ENCODE measurements around the gene HNF4A.
"Not testable (repeated sequence)": the region's sequence is repeated elsewhere in the genome, so short reads cannot be mapped to it uniquely, and the experiment has no call there.

The HNF4A gene

GRCh38 chr20:44467289-44467883 is 111.9 kb downstream of the HNF4A start:
- DNase-seq (ENCODE audit: low read depth): no peak
- TF ChIP-seq POLR2A (IDR thresholded peaks at IDR 0.05; ENCODE audit: extremely low read depth, insufficient read length) (no peak), MYC (IDR thresholded peaks at IDR 0.05; ENCODE audit: low read depth, low read length) (no peak), MAX (IDR thresholded peaks at IDR 0.05; ENCODE audit: low read depth, low read length) (no peak), CTCF (IDR thresholded peaks at IDR 0.05; ENCODE audit: low read depth, low read length) (no peak)
- H3K4me3 ChIP-seq (ENCODE audit: low read depth, low read length): no peak overlapping the region

GRCh38 chr20:44468044-44468782 is 112.7 kb downstream of the HNF4A start:
- DNase-seq (ENCODE audit: low read depth): no peak
- no peak overlapping the region for H3K4me3 ChIP-seq (ENCODE audit: low read depth, low read length)
- TF ChIP-seq MAX (IDR thresholded peaks at IDR 0.05; ENCODE audit: low read depth, low read length) (no peak), CTCF (IDR thresholded peaks at IDR 0.05; ENCODE audit: low read depth, low read length) (no peak), POLR2A (IDR thresholded peaks at IDR 0.05; ENCODE audit: extremely low read depth, insufficient read length) (no peak), MYC (IDR thresholded peaks at IDR 0.05; ENCODE audit: low read depth, low read length) (no peak)

GRCh38 chr20:44470327-44470726 is 114.8 kb downstream of the HNF4A start:
- H3K4me3 ChIP-seq (ENCODE audit: low read depth, low read length): no peak overlapping the region
- no peak for TF ChIP-seq POLR2A (IDR thresholded peaks at IDR 0.05; ENCODE audit: extremely low read depth, insufficient read length)
- no peak for TF ChIP-seq CTCF (IDR thresholded peaks at IDR 0.05; ENCODE audit: low read depth, low read length)
- TF ChIP-seq MAX (IDR thresholded peaks at IDR 0.05; ENCODE audit: low read depth, low read length): no peak
- no peak for TF ChIP-seq MYC (IDR thresholded peaks at IDR 0.05; ENCODE audit: low read depth, low read length)
- no peak for DNase-seq (ENCODE audit: low read depth)

GRCh38 chr20:44471481-44471882 is 116.0 kb downstream of the HNF4A start:
- TF ChIP-seq POLR2A (IDR thresholded peaks at IDR 0.05; ENCODE audit: extremely low read depth, insufficient read length): no peak
- TF ChIP-seq CTCF (IDR thresholded peaks at IDR 0.05; ENCODE audit: low read depth, low read length): peak; percentile 12
- TF ChIP-seq MAX (IDR thresholded peaks at IDR 0.05; ENCODE audit: low read depth, low read length): no peak
- no peak for TF ChIP-seq MYC (IDR thresholded peaks at IDR 0.05; ENCODE audit: low read depth, low read length)
- no peak overlapping the region for H3K4me3 ChIP-seq (ENCODE audit: low read depth, low read length)
- DNase-seq (ENCODE audit: low read depth): peak; percentile 25

- not testable (repeated sequence) for DNase-seq (ENCODE audit: low read depth); H3K4me3 ChIP-seq (ENCODE audit: low read depth, low read length)
Observed at GRCh38 chr20:44472283-44472682, 116.8 kb downstream of the HNF4A start.

- TF ChIP-seq CTCF (IDR thresholded peaks at IDR 0.05; ENCODE audit: low read depth, low read length): no peak
- TF ChIP-seq POLR2A (IDR thresholded peaks at IDR 0.05; ENCODE audit: extremely low read depth, insufficient read length): no peak
- no peak for TF ChIP-seq MAX (IDR thresholded peaks at IDR 0.05; ENCODE audit: low read depth, low read length)
- no peak for TF ChIP-seq MYC (IDR thresholded peaks at IDR 0.05; ENCODE audit: low read depth, low read length)
- peak overlapping the region; percentile 78 for H3K4me3 ChIP-seq (ENCODE audit: low read depth, low read length)
Observed at GRCh38 chr20:44475372-44475693, 119.8 kb downstream of the HNF4A start.

More at GRCh38 chr20:44475372-44475693, 119.8 kb downstream of the HNF4A start:
- no peak for DNase-seq (ENCODE audit: low read depth)

All from NB4 (cell line).